IPS-NIHi11 (cell line): ENCODE measurements around the gene LPCAT2.

ENCODE experiments used
- DNase-seq: peaks from one replicate; pipeline ENCODE4 v3.0.0; 2012; ENCODE audit warnings: mixed read lengths, low spot score

LPCAT2 gene

DNA sequence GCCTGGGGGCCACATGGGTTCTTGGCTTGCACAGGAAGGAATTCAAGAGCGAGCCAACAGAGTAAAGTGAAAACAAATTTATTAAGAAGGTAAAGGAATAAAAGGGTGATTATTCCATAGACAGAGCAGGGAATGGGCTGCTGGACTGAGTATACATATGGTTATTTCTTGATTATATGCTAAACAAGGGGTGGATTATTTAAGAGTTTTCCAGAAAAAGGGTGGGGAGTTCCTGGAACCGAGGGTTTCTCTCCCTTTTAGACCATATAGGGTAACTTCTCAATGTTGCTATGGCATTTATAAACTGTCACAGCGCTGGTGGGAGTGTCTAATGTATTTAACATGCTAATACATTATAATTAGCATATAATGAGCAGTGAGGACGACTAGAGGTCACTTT, 27.8 kb upstream of the LPCAT2 start:
- DNase-seq = no peak

DNA sequence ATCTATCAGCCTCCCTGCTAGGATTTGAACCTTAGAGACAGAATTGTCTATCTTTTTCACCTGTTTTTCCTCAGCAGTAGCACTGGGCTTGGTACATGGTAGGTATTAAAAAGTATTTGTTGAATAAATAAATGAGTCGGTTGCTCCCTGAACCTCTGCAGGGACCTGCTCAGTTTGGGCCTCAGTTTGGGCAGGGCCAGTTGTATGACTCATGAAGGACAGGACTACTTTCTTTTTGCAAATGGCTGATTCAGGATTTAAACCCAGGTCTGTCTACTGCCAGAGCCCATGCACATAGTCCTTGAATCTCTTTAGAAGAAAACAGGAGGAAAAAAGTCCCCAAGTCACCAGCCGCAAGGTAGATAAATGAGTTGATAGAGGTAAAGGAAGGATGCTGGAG, 26.8 kb upstream of the LPCAT2 start:
- DNase-seq = no peak

GRCh38 chr16:55487048-55487803, 21.6 kb upstream of the LPCAT2 start:
- DNase-seq = no peak

DNA sequence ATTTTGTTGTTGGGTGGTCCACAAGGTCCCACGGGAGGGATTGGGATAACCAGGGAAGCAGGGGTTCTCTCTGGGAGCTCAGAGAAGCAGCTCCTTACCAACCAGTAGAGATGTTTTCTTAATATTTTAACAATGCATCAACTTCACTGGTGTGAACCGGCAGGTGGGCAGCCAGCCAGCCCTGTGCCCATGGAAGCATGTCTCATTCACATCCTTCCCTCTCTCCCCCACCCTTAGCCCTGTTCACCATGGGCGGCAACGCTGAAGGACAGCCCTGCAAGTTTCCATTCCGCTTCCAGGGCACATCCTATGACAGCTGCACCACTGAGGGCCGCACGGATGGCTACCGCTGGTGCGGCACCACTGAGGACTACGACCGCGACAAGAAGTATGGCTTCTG, 20.6 kb upstream of the LPCAT2 start:
- no peak for DNase-seq

GRCh38 chr16:55489119-55489955, 19.5 kb upstream of the LPCAT2 start:
- no peak for DNase-seq

- DNase-seq = no peak
Measured at GRCh38 chr16:55489956-55490265, 19.0 kb upstream of the LPCAT2 start.

GRCh38 chr16:55490301-55490700, 18.6 kb upstream of the LPCAT2 start:
- no peak for DNase-seq

- DNase-seq = no peak
Measured at GRCh38 chr16:55491691-55492090, 17.2 kb upstream of the LPCAT2 start.

GRCh38 chr16:55492756-55493380, 16.0 kb upstream of the LPCAT2 start:
- DNase-seq = no peak

DNA sequence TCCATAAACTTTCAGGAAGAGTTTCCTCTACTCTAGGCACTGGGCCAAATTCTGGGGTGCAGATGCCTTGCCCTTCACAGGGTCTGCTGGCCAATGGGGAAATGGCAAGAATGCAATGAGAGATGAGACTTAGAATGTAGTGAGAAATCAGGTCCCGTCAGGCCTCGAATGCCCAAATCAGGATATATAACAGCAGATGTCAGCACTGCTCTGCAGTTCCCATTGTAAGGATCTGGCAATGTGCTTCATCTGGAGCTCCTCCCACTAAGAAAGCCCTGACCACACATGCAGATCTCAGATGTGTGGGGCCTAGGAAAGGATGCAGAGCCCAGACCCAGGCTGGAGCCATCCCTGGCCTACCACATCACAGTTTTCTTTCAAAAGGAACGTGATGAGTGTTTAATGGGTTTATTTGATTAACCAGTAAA, 13.9 kb upstream of the LPCAT2 start:
- DNase-seq = peak; percentile 46

GRCh38 chr16:55495616-55496289, 13.1 kb upstream of the LPCAT2 start:
- no peak for DNase-seq

DNA sequence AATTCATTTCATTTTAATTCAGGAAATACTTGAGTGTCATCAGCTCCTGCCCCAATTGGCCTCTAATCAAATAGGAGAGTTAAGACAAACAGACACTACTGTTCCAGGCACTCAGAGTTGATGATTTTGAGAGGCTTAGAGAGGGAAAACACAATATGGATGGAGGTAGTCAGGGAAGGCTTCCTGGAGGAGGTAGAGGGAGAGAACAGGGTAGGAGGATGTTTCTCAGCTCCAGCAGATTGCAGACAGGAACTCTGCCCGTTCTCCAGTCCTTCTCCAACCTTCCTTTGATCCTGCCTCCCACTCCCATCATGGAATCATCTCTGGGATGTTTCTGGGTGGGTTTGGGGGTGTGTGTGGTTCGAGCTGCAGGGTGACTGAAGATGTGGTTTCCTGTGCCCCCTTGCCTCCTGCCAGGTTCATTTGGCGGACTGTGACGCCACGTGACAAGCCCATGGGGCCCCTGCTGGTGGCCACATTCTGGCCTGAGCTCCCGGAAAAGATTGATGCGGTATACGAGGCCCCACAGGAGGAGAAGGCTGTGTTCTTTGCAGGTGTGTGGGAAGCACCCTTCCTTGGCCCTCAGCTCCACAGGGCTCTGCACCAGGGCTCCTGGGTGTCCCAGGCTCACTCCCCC, 12.2 kb upstream of the LPCAT2 start:
- no peak for DNase-seq

- no peak for DNase-seq
Measured at GRCh38 chr16:55497558-55497957, 11.3 kb upstream of the LPCAT2 start.

- no peak for DNase-seq
Measured at GRCh38 chr16:55498101-55498500, 10.8 kb upstream of the LPCAT2 start.

DNA sequence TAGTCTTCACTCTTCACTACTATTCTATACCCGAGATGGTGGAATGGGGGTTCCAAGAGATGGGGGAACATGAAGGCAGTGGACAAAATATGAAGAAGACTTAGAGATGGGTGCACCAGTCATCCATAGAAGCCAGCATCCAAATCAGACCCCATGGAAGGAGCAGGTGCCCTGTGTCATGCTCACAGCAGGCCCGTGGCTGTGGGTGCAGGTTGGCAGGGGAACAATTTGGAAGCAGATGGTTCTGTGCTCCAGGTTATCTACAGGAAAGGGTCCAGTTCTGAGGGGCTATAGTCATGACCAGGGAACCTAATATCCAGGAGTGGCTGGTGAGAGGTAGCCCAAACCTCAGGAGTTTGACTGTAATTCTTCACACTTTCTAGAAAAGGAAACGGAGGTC, 9.6 kb upstream of the LPCAT2 start:
- no peak for DNase-seq

GRCh38 chr16:55499951-55500529, 8.8 kb upstream of the LPCAT2 start:
- no peak for DNase-seq

GRCh38 chr16:55500530-55501011, 8.3 kb upstream of the LPCAT2 start:
- DNase-seq = no peak

- peak; percentile 67 for DNase-seq
Measured at GRCh38 chr16:55501549-55502322, 7.1 kb upstream of the LPCAT2 start.

GRCh38 chr16:55502801-55503366, 6.0 kb upstream of the LPCAT2 start:
- DNase-seq = no peak
